Astrocyte of the cerebellum (primary cell): ENCODE results near the gene SIVA1.

Source experiments
- DNase-seq: peaks from one replicate; pipeline ENCODE4 v3.0.0-alpha.2; 2011; ENCODE audit warnings: low read depth
- H3K4me3 ChIP-seq: 2 replicates; pipeline ENCODE4 v1.5.1; 2011; ENCODE audit warnings: mild to moderate bottlenecking, low read depth, low read length, moderate library complexity
- in situ Hi-C: cut with HindIII; loops from 2 replicates; pipeline ENCODE4 v1.10.0; 2017; ENCODE audit warnings: low sequenced_read_pairs
- TF ChIP-seq, protein P1 (sequence below): IDR thresholded peaks from 2 replicates; pipeline ENCODE4 v1.5.1; 2012; ENCODE audit warnings: low read length, low read depth, moderate library complexity, mild to moderate bottlenecking; ENCODE audit errors: missing control alignments

Gene SIVA1

DNA sequence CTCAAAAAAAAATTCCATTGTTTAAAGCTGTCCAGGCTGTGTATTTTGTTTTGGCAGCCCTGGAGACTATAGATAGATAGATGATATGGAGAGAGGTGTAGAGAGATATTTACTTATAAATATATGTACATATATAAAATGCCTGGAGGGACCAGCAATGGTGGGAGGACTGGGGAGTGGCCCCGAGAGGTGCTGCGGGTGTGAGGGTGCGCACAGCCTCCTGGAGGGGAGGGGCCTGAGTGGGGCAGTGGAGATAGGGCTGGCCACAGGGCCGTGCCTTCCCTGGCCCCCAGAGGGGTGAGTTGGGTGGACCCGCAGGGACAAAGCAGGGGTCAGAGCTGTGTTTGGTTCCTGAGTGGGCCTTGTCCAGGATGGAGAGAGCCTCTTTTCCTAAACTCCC, 22.5 kb upstream of the SIVA1 start:
- in situ Hi-C loops: no loop called here
- no peak for DNase-seq
- TF ChIP-seq, protein P1, sequence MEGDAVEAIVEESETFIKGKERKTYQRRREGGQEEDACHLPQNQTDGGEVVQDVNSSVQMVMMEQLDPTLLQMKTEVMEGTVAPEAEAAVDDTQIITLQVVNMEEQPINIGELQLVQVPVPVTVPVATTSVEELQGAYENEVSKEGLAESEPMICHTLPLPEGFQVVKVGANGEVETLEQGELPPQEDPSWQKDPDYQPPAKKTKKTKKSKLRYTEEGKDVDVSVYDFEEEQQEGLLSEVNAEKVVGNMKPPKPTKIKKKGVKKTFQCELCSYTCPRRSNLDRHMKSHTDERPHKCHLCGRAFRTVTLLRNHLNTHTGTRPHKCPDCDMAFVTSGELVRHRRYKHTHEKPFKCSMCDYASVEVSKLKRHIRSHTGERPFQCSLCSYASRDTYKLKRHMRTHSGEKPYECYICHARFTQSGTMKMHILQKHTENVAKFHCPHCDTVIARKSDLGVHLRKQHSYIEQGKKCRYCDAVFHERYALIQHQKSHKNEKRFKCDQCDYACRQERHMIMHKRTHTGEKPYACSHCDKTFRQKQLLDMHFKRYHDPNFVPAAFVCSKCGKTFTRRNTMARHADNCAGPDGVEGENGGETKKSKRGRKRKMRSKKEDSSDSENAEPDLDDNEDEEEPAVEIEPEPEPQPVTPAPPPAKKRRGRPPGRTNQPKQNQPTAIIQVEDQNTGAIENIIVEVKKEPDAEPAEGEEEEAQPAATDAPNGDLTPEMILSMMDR: no peak
- H3K4me3 ChIP-seq: no peak overlapping the region

DNA sequence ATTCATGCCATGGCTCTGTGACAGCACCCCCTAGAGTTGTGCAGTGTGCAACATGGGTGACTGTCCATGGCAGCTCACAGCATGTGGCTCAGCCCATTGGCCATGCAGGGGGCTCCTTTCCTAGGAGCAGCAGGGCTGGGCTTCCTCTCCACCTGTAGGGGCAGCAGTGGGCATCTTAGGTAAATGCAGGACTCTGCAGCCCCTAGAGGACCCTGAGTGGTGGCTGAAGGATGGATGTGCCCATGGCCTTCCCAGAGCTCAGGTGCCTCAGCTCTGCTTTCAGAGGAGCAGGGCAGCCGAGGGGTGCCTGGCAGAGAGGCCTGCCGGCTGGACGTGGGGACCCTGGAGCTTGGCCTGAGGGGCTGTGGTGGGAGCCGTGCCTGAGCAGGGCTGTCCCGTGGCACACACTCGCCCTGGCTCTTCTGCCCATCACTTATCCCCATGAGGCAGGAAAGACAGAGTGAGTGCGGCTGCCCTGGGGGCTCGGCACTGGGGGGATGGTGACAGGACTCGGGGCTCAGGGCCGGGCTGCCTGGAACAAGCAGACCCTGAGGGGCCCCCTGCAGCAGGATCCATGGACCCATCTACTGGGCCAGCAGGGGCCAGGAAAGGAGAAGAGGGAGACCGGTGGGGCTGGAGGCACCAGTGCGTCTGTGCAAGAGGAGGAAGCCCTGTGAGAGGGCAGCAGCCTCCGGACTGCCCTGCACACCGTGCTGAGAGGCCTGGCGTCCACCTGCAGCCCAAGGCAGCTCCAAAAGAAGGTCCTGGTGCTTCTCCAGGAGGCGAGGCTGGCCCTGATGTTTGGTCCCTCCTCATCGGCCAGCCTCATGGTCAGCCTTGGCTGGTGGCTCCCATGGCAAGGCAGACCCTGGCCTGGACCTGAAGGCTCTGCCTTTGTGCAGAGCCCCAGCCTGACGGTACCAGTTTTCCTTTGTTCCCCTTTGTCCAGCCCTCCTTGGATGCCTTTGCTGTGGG, 21.3 kb upstream of the SIVA1 start:
- in situ Hi-C loops: no loop called here
- H3K4me3 ChIP-seq: no peak overlapping the region
- DNase-seq: no peak
- TF ChIP-seq, protein P1: peak; percentile 55

DNA sequence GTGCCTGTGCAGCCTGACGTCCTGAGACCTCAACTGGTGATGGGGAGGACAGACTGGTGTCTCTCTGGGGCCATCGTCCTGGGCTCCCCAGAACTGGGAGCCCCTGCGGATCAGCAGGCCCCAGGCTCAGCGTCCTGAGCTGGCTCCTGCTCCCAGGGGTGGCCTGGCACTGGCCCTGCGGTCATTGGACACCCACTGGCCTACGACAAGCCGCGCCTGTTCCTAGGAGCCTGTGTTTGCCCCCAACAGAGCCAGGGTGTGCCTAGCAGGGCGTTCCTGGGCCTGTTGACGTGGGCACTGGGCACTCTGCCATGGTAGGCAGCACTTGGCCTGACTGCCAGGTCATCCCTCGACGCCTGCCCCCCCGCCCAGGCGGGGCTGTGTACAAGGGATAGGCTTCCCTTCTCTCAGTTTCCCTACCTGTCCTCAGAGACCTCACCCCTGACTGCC, 20.6 kb upstream of the SIVA1 start:
- no peak for DNase-seq
- no peak overlapping the region for H3K4me3 ChIP-seq
- in situ Hi-C loops: no loop called here
- TF ChIP-seq, protein P1: no peak

DNA sequence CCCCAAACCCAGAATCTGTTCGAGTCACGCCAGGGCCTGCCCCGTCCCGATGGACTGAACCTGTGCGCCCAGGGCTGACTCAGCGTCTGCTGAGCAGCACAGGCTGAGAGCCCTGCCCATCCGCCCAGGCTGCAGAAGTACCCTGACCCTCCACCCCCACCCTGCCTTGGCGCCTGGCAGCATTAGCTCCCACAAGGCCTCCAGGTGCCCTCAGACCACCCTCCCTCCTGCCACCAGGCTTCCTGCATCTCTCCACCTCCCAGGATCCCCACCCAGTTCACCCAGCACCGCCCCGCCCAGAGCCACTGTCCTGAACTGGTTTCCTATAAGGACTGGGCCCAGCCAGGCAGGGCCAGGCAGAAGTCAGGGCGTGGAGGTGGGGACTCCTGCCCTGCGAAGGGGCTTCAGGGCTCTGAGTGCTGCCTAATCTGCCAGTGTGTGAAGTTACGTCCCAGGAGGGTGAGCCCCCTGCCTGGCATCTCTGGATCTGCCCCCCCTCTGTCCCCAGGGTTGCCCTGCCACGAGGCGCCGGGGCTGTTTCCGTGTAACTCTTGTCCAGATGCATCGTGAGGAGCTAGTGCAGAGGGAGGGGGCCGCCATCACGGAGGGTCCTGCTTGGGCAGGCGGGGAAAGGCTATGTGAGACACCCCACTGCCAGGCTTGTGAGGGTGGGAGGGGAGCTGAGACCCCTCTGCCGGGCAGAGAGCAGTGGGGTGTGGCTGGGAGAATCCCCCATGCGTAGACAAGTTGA, 19.8 kb upstream of the SIVA1 start:
- in situ Hi-C loops: no loop called here
- no peak overlapping the region for H3K4me3 ChIP-seq
- no peak for DNase-seq
- TF ChIP-seq, protein P1: no peak

DNA sequence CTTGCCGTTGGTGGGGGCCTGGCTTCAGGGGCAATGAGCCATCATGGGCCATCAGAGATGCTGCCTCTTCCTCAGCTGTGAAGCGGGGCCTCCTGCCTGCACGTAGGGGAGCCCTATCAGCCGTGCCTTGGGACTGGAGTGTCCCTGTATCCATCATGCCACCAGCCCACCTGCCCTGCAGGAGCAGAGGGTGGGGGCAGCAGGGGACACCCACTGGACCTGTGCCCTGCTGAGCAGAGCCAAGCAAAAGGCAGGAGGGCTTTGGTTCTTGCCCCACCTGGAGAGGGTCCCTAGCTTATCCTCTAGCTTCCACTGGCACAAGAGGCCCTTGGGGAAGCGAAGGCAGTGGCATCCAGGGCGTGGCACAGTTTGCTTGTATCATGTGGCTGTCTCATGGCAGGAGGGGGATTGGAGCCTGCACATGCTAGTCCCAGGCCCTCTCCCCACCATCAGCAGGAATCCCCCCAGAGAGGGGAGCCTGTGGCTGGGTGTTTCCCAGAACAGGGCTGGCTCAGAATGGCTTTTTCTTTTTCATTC, 18.8 kb upstream of the SIVA1 start:
- TF ChIP-seq, protein P1: no peak
- no peak overlapping the region for H3K4me3 ChIP-seq
- no peak for DNase-seq
- in situ Hi-C loops: no loop called here

DNA sequence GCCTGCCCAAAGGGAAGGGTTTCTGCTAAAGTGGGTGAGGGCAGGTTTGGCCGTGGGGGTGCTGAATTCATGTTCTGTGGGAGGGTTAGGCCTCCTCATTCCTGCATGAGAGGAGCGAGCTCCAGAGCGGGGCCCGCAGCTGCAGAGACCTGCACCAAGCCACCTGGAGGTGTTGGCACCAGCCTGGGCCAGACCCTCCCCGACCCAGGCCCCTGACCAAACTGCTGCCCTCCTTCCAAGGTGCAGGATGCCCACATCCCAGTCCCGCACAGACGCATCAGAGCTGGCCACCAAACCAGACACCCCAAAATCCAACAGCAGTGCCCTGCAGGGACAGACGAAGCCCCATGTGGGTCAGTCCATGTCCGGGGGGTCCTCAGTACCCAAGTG, 18.4 kb upstream of the SIVA1 start:
- TF ChIP-seq, protein P1: no peak
- DNase-seq: no peak
- no peak overlapping the region for H3K4me3 ChIP-seq
- in situ Hi-C loops: no loop called here
